OCI-LY1 (cell line): ENCODE measurements around the gene MYBPC1.

Source experiments
- H2AFZ ChIP-seq: fragments of 200-600 bp; sonication (generic), shearing (Covaris generic); 2 replicates; pipeline ENCODE4 v1.6.0; 2014; ENCODE audit warnings: antibody characterized with exemption, mild to moderate bottlenecking, low read length
- H3F3A ChIP-seq: fragments of 200-600 bp; sonication (generic), shearing (Covaris generic); 2 replicates; pipeline ENCODE4 v1.6.0; 2014; ENCODE audit warnings: mild to moderate bottlenecking, antibody characterized with exemption, low read length, moderate library complexity; ENCODE audit not compliant: insufficient read depth
- H3K27ac ChIP-seq: fragments of 200-600 bp; sonication (generic); 2 replicates; pipeline ENCODE4 v1.5.1; 2014; ENCODE audit warnings: low read length, mixed run types, mild to moderate bottlenecking, low read depth; ENCODE audit not compliant: poor library complexity, severe bottlenecking
- H3K27me3 ChIP-seq: fragments of 200-600 bp; sonication (generic); 2 replicates; pipeline ENCODE4 v1.6.0; 2014; ENCODE audit warnings: antibody characterized with exemption, mild to moderate bottlenecking, low read length, moderate library complexity; ENCODE audit not compliant: insufficient read depth
- H3K36me3 ChIP-seq: fragments of 200-600 bp; sonication (generic); 2 replicates; pipeline ENCODE4 v1.6.1; 2014; ENCODE audit warnings: mild to moderate bottlenecking, antibody characterized with exemption, low read length, moderate library complexity, mixed read lengths; ENCODE audit not compliant: insufficient read depth
- H3K4me1 ChIP-seq: fragments of 200-600 bp; sonication (generic); 2 replicates; pipeline ENCODE4 v1.5.1; 2014; ENCODE audit warnings: mild to moderate bottlenecking, low read length, moderate library complexity; ENCODE audit not compliant: insufficient read depth, severe bottlenecking
- H3K4me2 ChIP-seq: fragments of 200-600 bp; sonication (generic), shearing (Covaris generic); 2 replicates; pipeline ENCODE4 v1.6.1; 2014; ENCODE audit warnings: low read length
- H3K4me3 ChIP-seq: fragments of 200-600 bp; sonication (generic); 2 replicates; pipeline ENCODE4 v1.5.1; 2014; ENCODE audit warnings: low read length, low read depth, mild to moderate bottlenecking, mixed read lengths; ENCODE audit not compliant: poor library complexity, severe bottlenecking
- H3K79me2 ChIP-seq: fragments of 200-600 bp; shearing (Covaris generic); 2 replicates; pipeline ENCODE4 v1.6.1; 2016; ENCODE audit warnings: mixed run types, low read length, mixed read lengths; ENCODE audit not compliant: insufficient read depth
- H3K9ac ChIP-seq: fragments of 200-600 bp; sonication (generic), shearing (Covaris generic); 2 replicates; pipeline ENCODE4 v1.6.1; 2014; ENCODE audit warnings: mild to moderate bottlenecking, low read length, mixed read lengths
- H3K9me2 ChIP-seq: fragments of 200-600 bp; sonication (generic), shearing (Covaris generic); 2 replicates; pipeline ENCODE4 v1.6.1; 2014; ENCODE audit warnings: low read depth, mild to moderate bottlenecking, low read length, mixed read lengths
- H3K9me3 ChIP-seq: fragments of 200-600 bp; shearing (Covaris generic); 2 replicates; pipeline ENCODE4 v1.6.1; 2014; ENCODE audit warnings: low read length, mixed read lengths
- H4K20me1 ChIP-seq: fragments of 200-600 bp; sonication (generic), shearing (Covaris generic); 2 replicates; pipeline ENCODE4 v1.6.0; 2016; ENCODE audit warnings: mild to moderate bottlenecking, low read length; ENCODE audit not compliant: insufficient read depth
- EZH2 ChIP-seq: fragments of 200-600 bp; sonication (generic), shearing (Covaris generic); IDR thresholded peaks from 2 replicates; pipeline ENCODE4 v1.8.0; 2017; ENCODE audit warnings: borderline replicate concordance, mixed run types, mild to moderate bottlenecking, antibody characterized with exemption, low read length, moderate library complexity, mixed read lengths
- TF ChIP-seq, protein P1 (sequence below): fragments of 200-600 bp; sonication (generic), shearing (Covaris generic); IDR thresholded peaks from 2 replicates; pipeline ENCODE4 v1.5.1; 2017; ENCODE audit warnings: mild to moderate bottlenecking, antibody characterized with exemption, low read length, moderate library complexity, mixed read lengths

MYBPC1 gene

DNA sequence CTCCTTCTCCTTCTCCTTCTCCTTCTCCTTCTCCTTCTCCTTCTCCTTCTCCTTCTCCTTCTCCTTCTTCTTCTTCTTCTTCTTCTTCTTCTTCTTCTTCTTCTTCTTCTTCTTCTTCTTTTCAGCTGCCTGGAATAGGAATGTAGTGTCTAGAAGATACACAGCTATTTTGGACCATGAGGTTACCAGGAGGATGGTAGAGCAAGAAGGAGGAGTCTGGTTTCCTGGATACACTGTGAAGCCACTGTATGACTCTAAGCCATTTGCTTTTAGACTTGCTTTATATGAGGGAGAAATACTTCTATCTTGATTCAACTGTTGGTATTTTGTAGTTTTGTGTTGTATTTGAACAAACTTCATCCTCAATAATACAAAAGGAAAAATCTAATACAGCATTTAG lies 3.0 kb upstream of the MYBPC1 start:
- Histone ChIP-seq H2AFZ (no peak overlapping the region), H3K36me3 (no peaks in the 10 kb centered on the region), H3K4me2 (no peak overlapping the region), H3K9me3 (no peaks in the 10 kb centered on the region), H4K20me1 (no peaks in the 10 kb centered on the region), H3K27me3 (no peaks in the 10 kb centered on the region), H3K9ac (no peak overlapping the region), H3F3A (no peaks in the 10 kb centered on the region), H3K79me2 (no peaks in the 10 kb centered on the region), H3K4me1 (no peaks in the 10 kb centered on the region), H3K4me3 (no peak overlapping the region), H3K9me2 (no peaks in the 10 kb centered on the region), H3K27ac (no peak overlapping the region)
- TF ChIP-seq EZH2: no peak
- TF ChIP-seq, protein P1, sequence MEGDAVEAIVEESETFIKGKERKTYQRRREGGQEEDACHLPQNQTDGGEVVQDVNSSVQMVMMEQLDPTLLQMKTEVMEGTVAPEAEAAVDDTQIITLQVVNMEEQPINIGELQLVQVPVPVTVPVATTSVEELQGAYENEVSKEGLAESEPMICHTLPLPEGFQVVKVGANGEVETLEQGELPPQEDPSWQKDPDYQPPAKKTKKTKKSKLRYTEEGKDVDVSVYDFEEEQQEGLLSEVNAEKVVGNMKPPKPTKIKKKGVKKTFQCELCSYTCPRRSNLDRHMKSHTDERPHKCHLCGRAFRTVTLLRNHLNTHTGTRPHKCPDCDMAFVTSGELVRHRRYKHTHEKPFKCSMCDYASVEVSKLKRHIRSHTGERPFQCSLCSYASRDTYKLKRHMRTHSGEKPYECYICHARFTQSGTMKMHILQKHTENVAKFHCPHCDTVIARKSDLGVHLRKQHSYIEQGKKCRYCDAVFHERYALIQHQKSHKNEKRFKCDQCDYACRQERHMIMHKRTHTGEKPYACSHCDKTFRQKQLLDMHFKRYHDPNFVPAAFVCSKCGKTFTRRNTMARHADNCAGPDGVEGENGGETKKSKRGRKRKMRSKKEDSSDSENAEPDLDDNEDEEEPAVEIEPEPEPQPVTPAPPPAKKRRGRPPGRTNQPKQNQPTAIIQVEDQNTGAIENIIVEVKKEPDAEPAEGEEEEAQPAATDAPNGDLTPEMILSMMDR: no peak

DNA sequence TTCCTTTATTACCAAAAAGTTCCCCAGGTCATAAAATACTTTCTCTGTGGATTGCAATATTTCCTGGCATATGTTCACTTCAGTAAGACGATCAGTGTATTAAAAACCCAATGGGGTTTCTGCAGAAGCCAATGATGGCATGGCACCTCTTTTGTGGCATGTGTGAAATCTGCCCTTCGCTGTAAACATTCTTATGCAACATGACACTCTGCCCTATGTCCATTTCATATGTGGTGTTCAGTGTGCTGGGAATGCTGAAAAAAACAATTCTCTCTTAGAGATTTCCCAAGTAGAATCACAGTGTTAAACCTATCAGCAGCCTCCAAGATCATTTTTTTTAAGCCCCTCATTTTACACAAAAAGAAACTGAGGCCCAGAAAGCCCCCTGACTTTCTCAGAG lies 2.3 kb upstream of the MYBPC1 start:
- H3K4me3 ChIP-seq: no peak overlapping the region
- no peaks in the 10 kb centered on the region for H4K20me1 ChIP-seq
- H3K79me2 ChIP-seq: no peaks in the 10 kb centered on the region
- H3K4me1 ChIP-seq: no peaks in the 10 kb centered on the region
- no peak overlapping the region for H3K27ac ChIP-seq
- no peaks in the 10 kb centered on the region for H3F3A ChIP-seq
- no peak overlapping the region for H3K9ac ChIP-seq
- no peaks in the 10 kb centered on the region for H3K9me3 ChIP-seq
- no peaks in the 10 kb centered on the region for H3K36me3 ChIP-seq
- no peak overlapping the region for H2AFZ ChIP-seq
- H3K9me2 ChIP-seq: no peaks in the 10 kb centered on the region
- H3K4me2 ChIP-seq: no peak overlapping the region
- no peak for TF ChIP-seq EZH2
- TF ChIP-seq, protein P1: no peak
- no peaks in the 10 kb centered on the region for H3K27me3 ChIP-seq

DNA sequence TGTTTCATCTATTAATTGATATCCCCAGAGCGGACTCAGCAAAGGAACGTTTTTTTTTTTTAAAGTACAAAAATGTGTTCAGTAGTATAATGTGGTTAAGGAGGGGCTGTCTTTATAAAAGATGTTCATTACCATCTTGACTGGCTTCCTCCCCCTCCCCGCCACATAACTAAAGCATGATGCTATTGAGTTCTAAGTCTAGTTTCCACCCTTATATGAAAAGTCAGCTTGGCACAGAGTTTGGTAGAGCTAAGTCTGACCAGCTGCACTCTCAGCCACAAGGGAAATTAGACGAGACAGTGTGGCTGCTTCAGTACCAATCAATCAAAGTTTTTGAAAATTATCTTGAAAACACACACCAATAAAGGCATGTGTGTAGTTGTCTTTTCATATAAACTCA lies 1.9 kb upstream of the MYBPC1 start:
- H3K27ac ChIP-seq: no peak overlapping the region
- no peak overlapping the region for H2AFZ ChIP-seq
- H3K79me2 ChIP-seq: no peaks in the 10 kb centered on the region
- no peaks in the 10 kb centered on the region for H3K4me1 ChIP-seq
- H3K9me2 ChIP-seq: no peaks in the 10 kb centered on the region
- no peak overlapping the region for H3K4me2 ChIP-seq
- TF ChIP-seq, protein P1: no peak
- no peak for TF ChIP-seq EZH2
- H3K9me3 ChIP-seq: no peaks in the 10 kb centered on the region
- no peaks in the 10 kb centered on the region for H3F3A ChIP-seq
- no peak overlapping the region for H3K9ac ChIP-seq
- H3K27me3 ChIP-seq: no peaks in the 10 kb centered on the region
- H4K20me1 ChIP-seq: no peaks in the 10 kb centered on the region
- no peak overlapping the region for H3K4me3 ChIP-seq
- no peaks in the 10 kb centered on the region for H3K36me3 ChIP-seq
